EL (cell line): ENCODE data around the gene RANBP3.
"Not testable (repeated sequence)": the region's sequence is repeated elsewhere in the genome, so short reads cannot be mapped to it uniquely, and the experiment has no call there.

Experiments used
- DNase-seq: peaks from one replicate; pipeline ENCODE4 v3.0.0-alpha.2; 2016

The RANBP3 gene

DNA sequence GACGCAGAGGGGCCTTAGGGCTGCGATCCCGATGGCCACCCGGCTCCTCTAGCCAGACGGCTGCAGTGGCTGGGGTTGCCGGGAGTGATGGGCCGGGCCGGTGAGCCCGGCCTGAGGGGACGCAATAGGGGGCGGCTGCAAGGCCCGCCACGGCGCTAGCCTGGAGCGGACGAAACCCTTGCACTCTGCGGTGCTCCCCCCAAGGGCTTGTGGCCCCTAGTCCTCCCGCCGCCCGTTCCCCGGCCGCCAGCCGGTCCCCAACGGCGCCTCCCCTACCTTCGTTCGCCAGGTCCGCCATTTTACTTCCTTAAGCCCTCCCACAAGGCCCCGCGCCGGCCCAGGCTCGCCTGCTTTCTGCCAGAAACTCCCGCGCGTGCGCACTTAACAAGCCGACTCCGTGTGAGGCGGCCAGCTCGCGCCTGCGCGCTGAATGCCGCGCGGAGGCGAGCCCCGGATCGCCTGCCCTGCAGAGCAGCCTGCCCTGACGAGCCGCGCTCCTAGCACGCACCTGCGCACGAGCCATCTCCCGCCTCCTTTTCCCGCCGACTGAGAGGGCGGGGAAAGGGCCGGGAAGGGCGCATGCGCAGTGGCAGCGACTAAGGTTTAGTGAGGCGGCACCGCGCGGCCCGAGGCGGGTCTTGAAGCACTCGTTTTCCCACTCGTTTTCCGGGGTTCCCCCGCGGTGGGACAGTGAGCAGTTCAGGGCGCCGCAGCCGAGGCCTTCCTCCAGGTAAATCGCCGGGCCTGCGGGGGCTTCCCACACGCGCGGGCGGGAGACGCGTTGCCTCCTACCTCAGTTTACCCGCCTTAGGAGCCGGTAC, at the start of gene RANBP3:
TSS of gene RANBP3 (minus strand) at position 356 of the 821 bp plus-strand sequence. CDS start at position 298, 58 bp downstream.
- DNase-seq = peak; percentile 99

GRCh38 chr19:6026390-6027227, 48.7 kb upstream of the RANBP3 start:
- DNase-seq = no peak

DNA sequence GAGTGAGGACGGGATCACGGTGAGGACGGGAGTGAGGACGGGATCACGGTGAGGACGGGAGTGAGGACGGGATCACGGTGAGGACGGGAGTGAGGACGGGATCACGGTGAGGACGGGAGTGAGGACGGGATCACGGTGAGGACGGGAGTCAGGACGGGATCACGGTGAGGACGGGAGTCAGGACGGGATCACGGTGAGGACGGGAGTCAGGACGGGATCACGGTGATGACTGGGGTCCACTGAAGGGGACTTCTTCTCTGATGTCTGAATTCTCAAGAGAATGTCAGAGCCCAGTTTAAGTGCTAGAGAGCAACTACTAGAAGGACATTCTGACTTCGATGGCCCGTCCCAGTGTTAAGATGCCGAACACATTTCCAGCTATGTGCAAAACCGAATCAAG, 46.8 kb upstream of the RANBP3 start:
- DNase-seq = not testable (repeated sequence)

DNA sequence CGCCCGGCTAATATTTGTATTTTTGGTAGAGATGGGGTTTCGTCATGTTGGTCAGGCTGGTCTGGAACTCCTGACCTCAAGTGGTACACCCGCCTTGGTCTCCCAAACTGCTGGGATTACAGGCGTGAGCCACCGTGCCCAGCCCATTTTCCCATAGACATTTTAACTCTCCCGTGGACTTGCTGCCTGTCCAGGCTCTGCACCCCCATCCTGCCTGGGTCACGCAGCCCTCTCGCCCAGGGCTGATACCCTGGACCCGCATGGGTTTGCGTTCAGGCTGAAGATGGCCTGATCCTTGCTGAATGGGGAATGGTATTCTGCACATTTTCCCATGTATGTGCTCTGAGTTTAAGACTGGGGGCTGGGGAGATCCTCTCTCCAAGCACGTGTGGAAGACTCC, 46.0 kb upstream of the RANBP3 start:
- DNase-seq = no peak

DNA sequence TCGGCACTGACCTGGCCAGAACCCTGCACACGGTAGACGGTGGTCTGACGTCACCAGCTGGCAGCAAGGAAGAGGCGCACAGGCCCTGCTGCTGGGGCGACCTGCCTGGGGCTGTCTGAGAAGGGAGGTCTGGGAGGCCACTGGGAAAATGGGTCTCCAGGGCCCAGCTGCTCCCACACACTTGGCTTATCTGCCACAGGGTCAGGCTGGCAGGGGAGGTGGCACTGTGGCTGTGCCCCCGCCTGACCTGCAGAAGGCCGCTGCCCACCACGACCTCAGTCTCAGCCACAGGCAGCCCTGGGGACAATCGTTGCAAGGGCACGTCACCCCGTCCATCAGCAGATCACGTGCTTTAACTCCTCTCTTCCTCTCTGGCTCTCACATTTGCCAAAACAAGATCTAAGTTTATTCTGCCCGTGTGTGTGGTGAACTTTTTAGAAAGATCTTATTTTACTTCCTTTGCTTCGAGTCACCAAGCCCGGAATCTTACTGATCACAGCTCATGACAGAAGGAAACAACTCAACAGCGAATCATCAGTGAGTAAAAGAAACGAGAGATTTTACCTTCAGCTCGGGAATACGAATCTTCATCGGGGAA, 45.2 kb upstream of the RANBP3 start:
- DNase-seq = peak; percentile 68

GRCh38 chr19:6022570-6023064, 44.7 kb upstream of the RANBP3 start:
- no peak for DNase-seq

GRCh38 chr19:6021878-6022569, 44.1 kb upstream of the RANBP3 start:
- peak; percentile 66 for DNase-seq

DNA sequence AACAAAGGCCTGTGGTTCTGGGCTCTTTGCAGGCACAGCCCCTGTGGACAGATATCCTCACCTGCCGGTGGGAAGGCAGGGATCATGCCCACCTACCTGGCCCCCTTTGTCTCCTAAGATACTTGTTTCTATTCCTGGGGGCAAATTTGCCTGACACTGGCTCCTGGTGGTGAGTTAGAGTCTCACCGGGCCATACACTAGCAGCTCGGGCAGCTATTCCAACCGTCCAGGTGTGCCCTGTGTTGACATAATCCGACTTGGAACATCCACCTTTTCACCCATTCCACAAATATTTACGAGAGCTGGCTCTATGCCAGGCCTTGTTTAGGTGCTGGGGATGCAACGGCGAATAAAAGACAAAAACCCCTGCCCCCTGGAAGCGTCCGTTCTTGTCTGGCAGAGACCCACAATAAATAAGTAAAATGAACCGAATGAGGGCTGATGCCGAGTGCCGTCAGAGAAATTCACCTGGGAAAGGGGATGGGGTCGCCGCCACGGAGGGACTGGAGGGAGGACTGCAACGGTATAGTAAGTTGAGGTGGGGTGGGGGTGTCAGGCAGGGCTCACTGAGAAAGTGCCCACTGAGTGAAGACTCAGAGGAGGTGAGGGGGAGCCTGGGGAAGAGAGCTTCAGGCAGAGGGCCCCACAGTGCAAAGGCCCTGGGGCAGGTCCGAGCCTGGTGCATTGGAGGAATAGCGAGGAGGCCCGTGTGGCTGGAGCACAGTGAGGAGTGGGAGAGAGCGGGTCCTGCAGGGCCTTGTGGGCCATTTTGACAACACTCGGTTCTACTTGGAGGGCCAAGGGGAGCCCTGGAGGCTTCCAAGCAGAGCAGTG, 43.2 kb upstream of the RANBP3 start:
- no peak for DNase-seq

DNA sequence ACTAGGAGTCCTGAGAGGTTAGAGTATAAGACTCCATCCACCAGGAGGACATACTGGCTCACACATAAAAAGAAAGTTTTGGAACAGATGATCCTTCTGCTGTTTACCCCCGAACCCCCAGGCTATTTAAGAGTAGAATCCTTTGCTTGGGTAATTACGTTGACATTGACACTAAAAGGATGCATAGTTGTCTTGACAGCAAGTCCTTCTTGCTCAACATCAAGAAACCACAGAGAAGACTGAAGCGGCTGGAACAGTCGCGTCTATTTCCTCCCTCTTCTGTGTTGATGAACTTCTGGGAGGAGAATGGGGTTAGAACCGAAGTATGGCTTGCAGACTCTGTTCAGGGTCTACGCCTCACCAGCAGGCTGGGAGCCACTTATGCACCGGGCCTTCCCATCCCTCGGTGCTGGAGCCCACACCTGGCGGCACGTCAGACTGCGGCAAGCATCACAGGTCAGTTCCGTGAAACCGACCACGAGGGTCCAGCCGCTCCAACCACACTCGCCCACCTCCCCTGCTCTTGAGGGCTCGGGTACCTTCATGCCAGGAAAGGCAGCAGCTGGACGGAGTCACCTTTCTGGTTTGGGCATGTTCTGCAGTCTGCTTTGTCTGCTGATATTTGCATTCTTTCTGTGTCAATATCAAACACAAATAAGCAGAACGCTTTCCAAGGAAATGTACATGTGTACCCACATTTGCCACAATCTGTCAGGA, 42.4 kb upstream of the RANBP3 start:
- no peak for DNase-seq

GRCh38 chr19:6018786-6019185, 40.8 kb upstream of the RANBP3 start:
- no peak for DNase-seq

DNA sequence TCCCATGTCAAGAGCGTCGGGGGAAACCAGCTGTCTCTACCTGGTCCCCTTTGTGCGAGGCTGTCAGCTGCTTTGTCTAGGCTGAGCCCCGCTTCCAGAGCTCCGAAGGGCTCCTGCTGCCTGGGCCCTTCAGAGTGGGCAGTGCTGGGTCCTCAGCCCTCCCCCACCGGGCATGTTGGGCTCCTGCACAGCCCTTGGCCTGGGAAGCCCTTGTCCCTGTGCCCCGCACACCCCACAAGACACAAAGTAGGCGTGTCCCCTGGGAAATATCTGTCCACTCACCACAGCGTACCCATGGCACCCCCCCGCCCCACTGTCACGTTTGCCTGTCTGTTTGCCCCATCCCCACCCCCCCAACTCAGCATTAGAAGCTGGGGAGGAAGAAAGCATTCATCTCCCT, 39.6 kb upstream of the RANBP3 start:
- DNase-seq = no peak

DNA sequence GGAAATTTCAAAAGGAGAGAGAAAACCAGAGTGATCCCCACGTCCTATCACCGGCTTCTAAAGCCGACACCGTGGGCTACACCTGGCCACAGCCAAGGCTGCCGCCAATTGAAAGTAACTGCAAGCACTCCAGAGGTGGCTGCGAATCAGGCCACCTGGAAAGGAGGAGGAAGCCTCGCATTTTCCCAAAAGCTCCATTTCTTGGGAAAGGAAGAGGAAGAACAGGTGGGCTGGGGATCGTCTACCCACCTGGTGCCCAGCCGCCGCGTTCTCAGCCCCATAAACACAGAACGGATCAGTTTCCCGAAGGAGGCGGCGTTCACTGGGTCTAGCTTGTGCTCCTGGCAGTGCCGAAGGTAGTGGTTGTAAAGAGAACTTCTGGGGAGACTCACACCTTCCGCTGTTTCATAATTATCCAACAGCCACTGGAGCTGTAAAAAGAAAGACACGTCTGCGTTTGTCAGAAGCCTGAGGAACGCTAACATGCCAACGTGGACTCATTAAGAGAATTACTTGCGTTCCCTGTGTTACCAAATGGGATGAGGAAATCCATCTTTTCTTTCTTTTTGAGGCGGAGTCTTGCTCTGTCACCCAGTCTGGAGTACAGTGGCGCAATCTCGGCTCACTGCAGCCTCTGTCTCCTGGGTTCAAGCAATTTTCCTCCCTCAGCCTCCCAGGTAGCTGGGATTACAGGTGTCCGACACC, 38.1 kb upstream of the RANBP3 start:
- no peak for DNase-seq

- DNase-seq = no peak
Measured at GRCh38 chr19:6014551-6015135, 36.7 kb upstream of the RANBP3 start.

GRCh38 chr19:6012426-6013170, 34.7 kb upstream of the RANBP3 start:
- DNase-seq = no peak

DNA sequence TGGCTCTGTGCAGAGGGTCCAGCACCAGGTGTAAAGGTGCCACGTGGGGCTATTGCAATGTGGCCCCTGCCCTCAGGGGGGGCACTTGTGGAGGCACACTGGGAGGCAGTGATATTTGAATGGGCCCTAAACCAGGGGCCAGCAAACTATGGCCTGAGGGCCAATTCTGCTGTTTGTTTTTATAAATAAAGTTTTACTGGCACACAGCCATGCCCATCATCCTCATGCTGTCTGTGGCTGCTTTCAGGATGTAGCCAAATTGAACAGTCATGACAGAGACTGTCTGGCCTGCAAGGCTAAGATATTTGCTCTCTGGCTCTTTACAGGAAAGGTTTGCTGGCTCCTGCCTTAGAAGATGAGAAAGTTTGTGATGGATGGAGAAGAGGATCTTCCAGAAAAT, 33.9 kb upstream of the RANBP3 start:
- DNase-seq = no peak

- DNase-seq = no peak
Measured at GRCh38 chr19:6011206-6011605, 33.3 kb upstream of the RANBP3 start.

- no peak for DNase-seq
Measured at GRCh38 chr19:6010107-6010506, 32.2 kb upstream of the RANBP3 start.

- DNase-seq = no peak
Measured at GRCh38 chr19:6007866-6008265, 29.9 kb upstream of the RANBP3 start.

DNA sequence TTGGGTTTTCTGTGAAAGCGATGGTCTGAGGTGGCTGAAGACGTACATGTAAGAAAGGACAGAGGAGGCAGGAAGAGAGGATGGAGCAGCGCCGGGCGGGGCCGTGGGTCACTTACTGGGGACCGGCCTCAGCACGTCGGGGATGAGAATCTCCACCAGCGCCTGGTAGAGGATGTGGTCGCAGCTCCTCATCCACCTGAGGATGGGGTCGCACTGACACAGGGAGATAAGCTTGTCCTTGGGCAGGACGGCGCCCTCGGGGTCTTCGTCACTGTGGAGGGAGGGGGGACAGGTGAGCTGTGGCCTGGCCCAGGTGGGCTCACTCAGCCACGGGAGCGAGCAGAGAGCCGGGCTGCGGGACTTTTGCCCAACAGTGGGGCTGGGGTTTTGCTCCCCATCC, 29.0 kb upstream of the RANBP3 start:
- no peak for DNase-seq
